Sigmoid colon (tissue), 7 donors: ENCODE data around the gene ETFDH. TPM values are rescaled to one million over a fixed set of nuclear protein-coding genes. Genes with fewer than 3 reads are reported as not detected.
A peak's percentile ranks its signal among the peaks of the same experiment; 100 is the strongest.
"Not testable (repeated sequence)": the region's sequence is repeated elsewhere in the genome, so short reads cannot be mapped to it uniquely, and the experiment has no call there.

Experiments
- DNase-seq: peaks from one replicate; pipeline ENCODE4 v3.0.0-alpha.2; 2019
- H3K27ac ChIP-seq, 4 donors: fragments of 200-600 bp; sonication (generic); one replicate each; pipeline ENCODE4 v1.5.1; 2016 to 2019; ENCODE audit warnings: mild to moderate bottlenecking in 1 of 4
- H3K27me3 ChIP-seq, 3 donors: fragments of 200-600 bp; sonication (generic); one replicate each; pipeline ENCODE4 v1.5.1; 2019; ENCODE audit warnings: mild to moderate bottlenecking in 1 of 3
- H3K36me3 ChIP-seq, 4 donors: fragments of 200-600 bp; sonication (generic); one replicate each; pipeline ENCODE4 v1.5.1; 2016 to 2019
- H3K4me1 ChIP-seq, 4 donors: fragments of 200-600 bp; sonication (generic); one replicate each; pipeline ENCODE4 v1.5.1; 2017 to 2019
- H3K4me3 ChIP-seq, 4 donors: fragments of 200-600 bp; sonication (generic); one replicate each; pipeline ENCODE4 v1.5.1; 2017 to 2019; ENCODE audit warnings: mild to moderate bottlenecking in 2 of 4, moderate library complexity in 1 of 4
- H3K9me3 ChIP-seq, 4 donors: fragments of 200-600 bp in 3 of 4; sonication (generic) in 3 of 4; one replicate each; pipeline versions ENCODE4 v1.5.1 to v1.6.1; 2013 to 2019
- CTCF ChIP-seq, 4 experiments: fragments of 450-650 bp in 3 of 4; fragments of 200-600 bp in 1 of 4; IDR thresholded peaks; one replicate each; pipeline ENCODE4 v1.5.1; 2016 to 2019; ENCODE audit warnings: antibody characterized with exemption in 4 of 4, mild to moderate bottlenecking in 3 of 4, moderate library complexity in 2 of 4
- EP300 ChIP-seq, 4 donors: sonication (generic); formaldehyde crosslinking; IDR thresholded peaks; one replicate each; pipeline ENCODE4 v1.6.1; 2017; ENCODE audit warnings: antibody characterized with exemption in 4 of 4
- POLR2A ChIP-seq, 2 donors: fragments of 450-650 bp; IDR thresholded peaks; one replicate each; pipeline ENCODE4 v1.6.1; 2016; ENCODE audit warnings: antibody characterized with exemption in 2 of 2, mild to moderate bottlenecking in 2 of 2, moderate library complexity in 2 of 2
- POLR2AphosphoS5 ChIP-seq, 4 donors: sonication (generic); formaldehyde crosslinking; IDR thresholded peaks; one replicate each; pipeline ENCODE4 v1.6.1; 2017; ENCODE audit warnings: antibody characterized with exemption in 4 of 4
- WGBS, 2 donors: extraction: QIAGEN DNeasy Blood & Tissue Kit; methylation state at CpG; one replicate each; pipeline ENCODE4 v1.1.7; 2013; 5-methylcytosine and 5-hydroxymethylcytosine counted together
- intact Hi-C: fragments of 100-400 bp; cut with DNase I; formaldehyde crosslinking; loops from one replicate; pipeline ENCODE4 v1.15.1; 2023
- polyA plus RNA-seq, 3 donors: library from polyadenylated mRNA; stranded (reverse); fragments of 200-250 nt; gene quantifications; one replicate each; pipeline ENCODE4 v1.2.3, GENCODE V29; 2013
- total RNA-seq, 4 donors: library from RNA; depleted of rRNA; stranded (reverse); fragments of >200 nt; gene quantifications; one replicate each; pipeline ENCODE4 v1.1.0, GENCODE V29; 2016
- donor health status: healthy with polysubstance abuse.
- donor health status: Bipolar disorder and iron deficiency.
- donor health status: healthy.

The ETFDH gene
- total and polyA plus RNA-seq, 7 donors, result 20.4 to 74.7 (median 31.6) TPM

- peak overlapping the region in 2 of 4 donors; percentile 36 to 48 for H3K27ac ChIP-seq
- WGBS, 2 donors, result 75 to 79% methylated on average over 3 of the region's 3 CpGs
- no peak for DNase-seq
- TF ChIP-seq EP300 (IDR thresholded peaks at IDR 0.05) (no peak), CTCF (IDR thresholded peaks at IDR 0.05) (no peak), POLR2AphosphoS5 (IDR thresholded peaks at IDR 0.05) (no peak), POLR2A (IDR thresholded peaks at IDR 0.05) (no peak)
- intact Hi-C loops, result no loop called here
- H3K4me1 ChIP-seq, result peaks cover 0 to 22% (median 3%) of the 10 kb centered on the region in 4 donors
- H3K4me3 ChIP-seq, result no peak overlapping the region
- no peaks in the 10 kb centered on the region for H3K27me3 ChIP-seq
- H3K36me3 ChIP-seq, result no peaks in the 10 kb centered on the region
- H3K9me3 ChIP-seq, result no peaks in the 10 kb centered on the region
Observed at GRCh38 chr4:158750379-158750778, 78.3 kb downstream of the ETFDH start.

GRCh38 chr4:158754385-158755180, 82.5 kb downstream of the ETFDH start:
- TF ChIP-seq CTCF (IDR thresholded peaks at IDR 0.05) (no peak), EP300 (IDR thresholded peaks at IDR 0.05) (no peak), POLR2A (IDR thresholded peaks at IDR 0.05) (no peak), POLR2AphosphoS5 (IDR thresholded peaks at IDR 0.05) (no peak)
- intact Hi-C loops, result no loop called here
- no peak for DNase-seq
- Histone ChIP-seq H3K36me3 (no peaks in the 10 kb centered on the region), H3K27me3 (no peaks in the 10 kb centered on the region), H3K9me3 (no peaks in the 10 kb centered on the region), H3K4me3 (no peak overlapping the region), H3K27ac (no peak overlapping the region), H3K4me1 (peaks cover 0 to 21% (median 3%) of the 10 kb centered on the region in 4 donors)
- WGBS, 2 donors, result 97 to 98% methylated on average over 5 of the region's 5 CpGs

GRCh38 chr4:158755819-158756218, 83.7 kb downstream of the ETFDH start:
- H3K9me3 ChIP-seq, H3K27me3 ChIP-seq, H3K27ac ChIP-seq, H3K4me1 ChIP-seq, DNase-seq, H3K36me3 ChIP-seq, H3K4me3 ChIP-seq, intact Hi-C loops: not testable (repeated sequence)
- WGBS, 2 donors, result 92 to 93% methylated on average over 7 of the region's 7 CpGs

GRCh38 chr4:158756588-158756987, 84.5 kb downstream of the ETFDH start:
- no peak overlapping the region for H3K4me3 ChIP-seq
- H3K9me3 ChIP-seq, result no peaks in the 10 kb centered on the region
- no peaks in the 10 kb centered on the region for H3K27me3 ChIP-seq
- H3K27ac ChIP-seq, result no peak overlapping the region
- no peaks in the 10 kb centered on the region for H3K36me3 ChIP-seq
- intact Hi-C loops, result no loop called here
- DNase-seq, result no peak
- H3K4me1 ChIP-seq, result peaks cover 0 to 9% (median 0%) of the 10 kb centered on the region in 4 donors
- no peak for TF ChIP-seq POLR2AphosphoS5 (IDR thresholded peaks at IDR 0.05)
- no peak for TF ChIP-seq EP300 (IDR thresholded peaks at IDR 0.05)
- no peak for TF ChIP-seq POLR2A (IDR thresholded peaks at IDR 0.05)
- TF ChIP-seq CTCF (IDR thresholded peaks at IDR 0.05), result no peak

GRCh38 chr4:158758142-158758541, 86.0 kb downstream of the ETFDH start:
- Histone ChIP-seq H3K27me3 (no peaks in the 10 kb centered on the region), H3K36me3 (no peaks in the 10 kb centered on the region), H3K27ac (no peak overlapping the region), H3K9me3 (no peaks in the 10 kb centered on the region), H3K4me1 (peaks cover 0 to 9% (median 0%) of the 10 kb centered on the region in 4 donors), H3K4me3 (no peak overlapping the region)
- TF ChIP-seq POLR2AphosphoS5 (IDR thresholded peaks at IDR 0.05) (no peak), EP300 (IDR thresholded peaks at IDR 0.05) (no peak), CTCF (IDR thresholded peaks at IDR 0.05) (no peak), POLR2A (IDR thresholded peaks at IDR 0.05) (no peak)
- 82 to 84% methylated on average over 4 of the region's 4 CpGs for WGBS, 2 donors
- intact Hi-C loops, result no loop called here
- no peak for DNase-seq
